Glomerular endothelial cell (primary cell): ENCODE results near the gene CTXN2. TPM values are rescaled to one million over a fixed set of nuclear protein-coding genes. Genes with fewer than 3 reads are reported as not detected.

Source experiments
- DNase-seq: peaks from one replicate; pipeline ENCODE4 v3.0.0-alpha.2; 2011; ENCODE audit warnings: low read depth, low spot score; ENCODE audit errors: extremely low read depth
- total RNA-seq: library from RNA; depleted of rRNA; stranded (reverse); fragments of >200 nt; gene quantifications from 2 replicates; pipeline ENCODE4 v1.2.3, GENCODE V29; 2015

CTXN2 gene
- total RNA-seq, 1 donor from 2014 or later, result not detected

DNA sequence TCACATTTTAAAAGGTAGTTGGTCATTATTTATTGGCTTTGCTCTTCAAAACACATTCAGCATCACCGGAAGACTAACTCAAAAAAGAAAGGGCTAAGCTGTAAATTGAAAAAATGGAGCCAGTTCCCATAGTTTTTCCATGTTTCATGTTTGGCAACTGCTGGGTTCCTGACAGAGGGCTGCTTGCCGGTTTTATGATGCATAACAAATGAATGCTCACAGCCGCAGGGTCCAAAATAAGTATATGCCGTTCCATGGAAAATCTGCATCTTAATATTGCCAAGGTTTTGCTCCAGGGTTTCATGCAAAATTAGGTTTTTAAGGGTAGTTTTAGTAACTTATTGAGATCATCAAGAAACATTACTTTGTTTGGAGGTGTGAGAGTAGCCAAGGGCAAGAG, 30.4 kb downstream of the CTXN2 start:
- no peak for DNase-seq

DNA sequence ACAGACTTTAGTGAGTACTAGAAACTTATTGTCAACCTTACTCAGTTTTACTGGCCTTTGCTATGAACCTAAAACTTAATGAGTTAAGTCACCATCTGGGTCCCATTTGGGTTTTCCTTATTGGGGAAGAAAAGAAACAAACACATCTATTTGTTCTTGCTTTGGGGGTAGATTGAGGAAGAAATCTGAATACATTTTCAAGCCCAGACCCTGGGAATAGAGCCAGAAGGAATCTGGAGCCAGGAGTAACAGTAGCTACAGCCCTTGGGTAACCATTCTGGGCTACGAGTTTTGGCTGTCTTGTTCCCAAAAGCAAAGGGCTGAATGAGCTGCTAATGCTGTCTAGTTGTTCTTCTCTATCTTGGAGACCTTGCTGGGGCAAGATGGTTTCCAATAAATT, 31.2 kb downstream of the CTXN2 start:
- no peak for DNase-seq

DNA sequence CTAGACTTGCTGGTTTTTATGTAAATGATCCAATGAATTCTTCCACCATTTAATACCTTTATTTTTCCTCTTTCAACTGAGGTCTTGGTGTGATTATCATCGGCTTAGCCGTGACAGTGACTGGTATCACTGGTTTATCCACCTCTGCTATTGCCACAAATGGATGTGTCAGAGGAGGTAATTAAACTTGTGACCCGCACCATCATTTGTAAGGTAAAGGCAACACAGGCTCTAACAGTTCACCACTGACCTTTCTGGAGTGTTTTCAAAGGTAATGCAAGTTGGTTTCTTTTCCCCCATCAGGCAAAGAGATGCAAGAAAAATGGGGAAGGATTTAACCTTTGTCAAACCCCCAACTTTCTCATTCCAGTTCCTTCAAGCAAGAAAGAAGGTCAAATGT, 34.3 kb downstream of the CTXN2 start:
- DNase-seq, result no peak

DNA sequence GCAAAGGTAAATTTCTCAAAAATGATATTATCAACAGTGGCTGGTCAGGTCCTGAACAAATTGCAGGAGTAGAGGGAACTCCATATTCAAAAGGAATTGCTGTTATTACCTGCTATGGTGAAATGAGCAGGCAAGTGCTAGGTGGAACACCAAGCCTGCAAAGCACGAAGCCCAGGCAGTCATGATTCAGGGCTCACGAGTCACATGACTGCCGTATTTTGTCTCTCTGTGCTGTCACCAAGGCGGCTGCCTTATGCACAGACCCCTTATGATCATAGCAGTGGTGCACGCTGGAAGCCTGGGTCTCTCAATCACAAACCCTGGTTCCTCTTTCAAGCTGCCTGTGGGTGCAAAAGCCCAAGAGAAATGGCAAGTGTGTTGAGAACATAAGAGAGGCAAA, 39.0 kb downstream of the CTXN2 start:
- no peak for DNase-seq

DNA sequence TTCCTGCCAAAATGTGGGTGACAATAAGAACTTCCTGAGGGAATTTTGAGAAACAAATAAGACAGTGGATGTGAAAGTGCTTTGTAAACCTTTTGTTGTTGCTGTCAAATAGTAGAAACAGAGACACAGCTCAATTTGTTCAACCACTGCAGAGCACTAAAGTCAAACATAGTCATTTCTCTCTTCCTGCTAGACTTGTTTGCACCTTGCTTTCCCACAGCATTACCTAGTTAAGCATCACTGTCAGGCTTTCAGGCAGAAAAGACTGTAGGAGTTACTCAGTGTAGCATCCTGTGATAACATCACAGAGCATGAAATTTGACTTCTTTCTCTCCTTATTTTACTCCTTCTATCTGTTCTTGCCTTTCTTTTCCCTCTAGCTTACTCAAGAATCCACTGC, 41.8 kb downstream of the CTXN2 start:
- no peak for DNase-seq

DNA sequence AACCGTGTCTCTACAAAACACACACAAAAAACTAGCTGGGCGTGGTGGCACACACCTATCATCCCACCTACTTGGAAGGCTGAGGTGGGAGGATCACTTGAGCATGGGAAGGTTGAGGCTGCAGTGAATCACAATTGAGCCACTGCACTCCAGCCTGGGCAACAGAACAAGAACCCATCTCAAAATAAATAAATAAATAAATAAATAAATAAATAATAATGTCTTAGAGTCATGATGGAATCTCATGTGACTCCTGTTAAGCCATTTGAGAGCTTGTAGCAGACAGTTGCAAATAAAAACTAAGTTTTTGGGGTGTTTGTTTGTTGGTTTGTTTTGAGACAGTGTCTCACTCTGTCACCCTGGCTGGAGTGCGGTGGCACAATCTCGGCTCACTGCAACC, 47.9 kb downstream of the CTXN2 start:
- DNase-seq, result no peak

DNA sequence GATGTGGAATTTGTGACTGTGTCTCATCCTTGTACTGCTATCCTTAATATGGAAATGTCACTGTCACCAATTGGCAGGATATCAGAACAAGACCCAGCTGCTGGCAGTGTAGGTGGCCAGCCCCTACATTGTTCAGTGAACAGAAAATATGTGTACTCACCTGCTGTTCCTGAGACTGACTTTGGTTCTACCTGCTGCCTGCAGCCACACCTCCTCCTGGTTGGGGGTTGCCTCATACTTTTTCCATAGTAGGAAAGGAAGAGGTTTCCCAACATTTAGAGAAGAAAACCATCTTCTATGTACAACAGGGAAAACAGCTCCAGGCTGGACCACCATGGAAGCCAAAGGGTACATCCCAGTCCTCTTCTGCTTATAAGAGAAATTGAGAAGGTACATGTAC, 50.5 kb downstream of the CTXN2 start:
- DNase-seq, result no peak

DNA sequence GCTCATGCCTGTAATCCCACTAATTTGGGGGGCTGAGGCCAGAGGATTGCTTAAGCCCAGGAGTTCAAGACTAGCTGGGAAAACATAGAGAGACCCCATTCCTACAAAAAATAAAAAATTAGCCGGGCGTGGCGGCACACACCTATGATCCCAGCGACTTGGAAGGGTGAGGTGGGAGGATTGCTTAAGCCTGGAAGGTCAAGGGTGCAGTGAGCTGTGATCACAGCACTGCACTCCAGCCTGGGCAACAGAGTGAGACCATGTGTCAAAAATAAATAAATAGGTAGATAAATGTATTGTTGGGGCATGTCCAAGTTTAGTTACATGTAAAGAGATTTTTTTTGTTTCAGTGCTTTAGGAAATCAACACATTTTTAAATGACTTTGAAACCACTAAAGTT, 51.1 kb downstream of the CTXN2 start:
- no peak for DNase-seq

DNA sequence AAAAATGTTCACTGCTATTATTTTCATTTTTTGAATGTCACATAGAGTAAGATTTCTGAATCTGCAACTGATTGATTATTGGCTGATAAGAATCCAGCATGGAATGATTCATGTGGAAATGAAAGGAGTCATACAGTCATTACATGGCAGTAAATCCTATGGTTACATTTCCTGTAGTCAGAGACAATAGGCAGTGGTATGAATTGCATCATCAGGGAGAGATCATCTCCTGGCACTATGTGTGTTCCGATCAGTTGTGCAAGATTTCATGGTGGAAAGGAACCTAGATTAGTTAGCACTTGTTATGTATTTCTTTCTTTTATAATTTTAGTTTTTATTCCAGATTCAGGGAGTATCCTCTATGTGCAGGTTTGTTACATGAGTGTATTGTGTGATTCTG, 53.5 kb downstream of the CTXN2 start:
- DNase-seq, result no peak

DNA sequence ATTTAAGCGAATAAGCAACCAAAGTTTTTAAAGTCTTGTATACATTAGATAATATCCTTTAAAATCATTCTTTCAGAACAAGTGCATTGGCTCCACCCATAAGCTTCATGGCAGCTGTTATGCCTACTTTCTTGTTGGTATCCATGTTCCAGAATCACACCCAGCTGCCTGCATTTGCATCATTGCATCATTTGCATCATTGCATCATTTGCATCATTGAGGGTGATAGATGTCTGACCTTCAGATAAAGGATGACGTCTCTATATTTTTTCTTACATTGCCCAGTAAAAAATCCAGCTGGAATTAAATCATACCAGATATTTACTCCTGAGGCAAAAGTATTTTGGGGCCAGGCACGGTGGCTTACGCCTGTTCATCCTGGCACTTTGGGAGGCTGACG, 56.9 kb downstream of the CTXN2 start:
- no peak for DNase-seq

DNA sequence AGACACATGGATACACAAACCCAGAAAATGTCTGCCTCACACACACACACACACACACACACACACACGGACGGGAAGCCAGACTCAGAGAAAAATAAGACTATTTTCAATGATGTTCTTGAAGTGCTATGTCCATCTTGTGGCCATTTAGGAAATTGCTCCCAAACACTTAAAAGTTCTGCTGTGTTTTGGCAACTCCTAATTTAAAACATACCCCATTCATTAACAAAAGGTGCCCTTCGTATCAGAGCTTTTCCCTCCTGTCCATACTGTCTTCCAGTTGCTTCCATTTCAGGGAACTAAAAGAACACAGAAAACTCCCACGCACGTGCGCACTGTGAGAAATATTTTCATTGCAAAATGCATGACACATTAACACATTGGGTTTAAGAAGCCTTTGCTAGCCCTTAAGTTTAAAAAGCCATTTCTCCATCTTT, 59.2 kb downstream of the CTXN2 start:
- peak; percentile 68 for DNase-seq

DNA sequence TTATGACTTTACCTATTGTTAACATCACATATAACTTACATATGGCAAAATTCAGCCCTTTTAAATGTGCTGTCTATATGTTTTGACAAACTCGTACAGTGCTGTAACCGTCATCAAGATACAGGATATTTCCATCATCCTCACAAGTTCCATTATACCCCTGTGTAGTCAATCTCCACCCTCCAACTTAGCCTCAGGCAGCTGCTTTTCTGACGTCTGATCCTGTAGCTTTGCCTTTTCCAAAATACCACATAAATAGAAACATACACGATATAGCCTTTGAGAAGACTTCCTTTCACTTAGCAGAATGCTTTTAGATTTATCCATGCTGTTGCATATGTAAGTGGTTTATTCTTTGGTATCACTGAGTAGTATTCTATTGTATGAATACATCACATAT, 61.7 kb downstream of the CTXN2 start:
- DNase-seq, result no peak

Other genes with a start within 250 kb of the CTXN2 start
- gene SLC24A5, start 70.7 kb upstream of the CTXN2 start, total RNA-seq, result not detected in 2 replicates
- gene MYEF2, start 13.4 kb upstream of the CTXN2 start, total RNA-seq, result 21.9 and 29.1 TPM in 2 replicates
- gene SLC12A1, start 14.6 kb downstream of the CTXN2 start, total RNA-seq, result not detected in 2 replicates
- 62.8 and 140 TPM in 2 replicates for gene DUT, start 139.8 kb downstream of the CTXN2 start, total RNA-seq